ENCODE data around the gene SEC22A. TPM values are rescaled to one million over a fixed set of nuclear protein-coding genes. Genes with fewer than 3 reads are reported as not detected.
"Not testable (repeated sequence)": the region's sequence is repeated elsewhere in the genome, so short reads cannot be mapped to it uniquely, and the experiment has no call there.

Gene SEC22A
- total RNA-seq, 2 experiments from 2014 or later, result 7.9 to 11.5 TPM

DNA sequence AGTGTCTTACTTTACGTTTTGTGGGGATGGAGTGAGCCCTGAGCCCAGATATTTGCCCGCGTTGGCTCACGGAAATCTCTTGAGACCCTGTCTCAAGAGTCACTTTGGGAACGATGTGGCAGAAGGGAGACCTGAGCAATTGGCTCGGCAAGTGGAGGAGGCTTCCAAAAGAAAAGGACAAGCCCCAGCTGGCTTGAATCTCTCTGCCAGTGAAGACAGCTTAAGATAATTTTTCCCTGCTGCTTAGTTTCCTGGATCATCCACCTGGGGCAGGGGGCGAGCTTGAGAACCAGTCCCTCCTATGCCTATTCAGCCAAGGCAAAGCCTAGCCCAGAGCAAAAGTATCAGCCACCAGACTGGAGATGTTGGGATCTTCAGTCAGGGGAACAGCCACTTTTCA is 708 bp downstream of the SEC22A start:
- H3K27me3 Mint-ChIP-seq, result no peaks in the 10 kb centered on the region
- TF ChIP-seq, protein P1, sequence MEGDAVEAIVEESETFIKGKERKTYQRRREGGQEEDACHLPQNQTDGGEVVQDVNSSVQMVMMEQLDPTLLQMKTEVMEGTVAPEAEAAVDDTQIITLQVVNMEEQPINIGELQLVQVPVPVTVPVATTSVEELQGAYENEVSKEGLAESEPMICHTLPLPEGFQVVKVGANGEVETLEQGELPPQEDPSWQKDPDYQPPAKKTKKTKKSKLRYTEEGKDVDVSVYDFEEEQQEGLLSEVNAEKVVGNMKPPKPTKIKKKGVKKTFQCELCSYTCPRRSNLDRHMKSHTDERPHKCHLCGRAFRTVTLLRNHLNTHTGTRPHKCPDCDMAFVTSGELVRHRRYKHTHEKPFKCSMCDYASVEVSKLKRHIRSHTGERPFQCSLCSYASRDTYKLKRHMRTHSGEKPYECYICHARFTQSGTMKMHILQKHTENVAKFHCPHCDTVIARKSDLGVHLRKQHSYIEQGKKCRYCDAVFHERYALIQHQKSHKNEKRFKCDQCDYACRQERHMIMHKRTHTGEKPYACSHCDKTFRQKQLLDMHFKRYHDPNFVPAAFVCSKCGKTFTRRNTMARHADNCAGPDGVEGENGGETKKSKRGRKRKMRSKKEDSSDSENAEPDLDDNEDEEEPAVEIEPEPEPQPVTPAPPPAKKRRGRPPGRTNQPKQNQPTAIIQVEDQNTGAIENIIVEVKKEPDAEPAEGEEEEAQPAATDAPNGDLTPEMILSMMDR (IDR thresholded peaks at IDR 0.05), result no peak
- Histone ChIP-seq H3K9me3 (ENCODE audit: control insufficient read depth in 1 of 2, insufficient read depth in 1 of 2, low read length in 2 of 2) (peaks cover 0 to 1% of the 10 kb centered on the region in 2 experiments), H3K4me1 (ENCODE audit: insufficient read depth, low read length) (peaks cover 20% of the 10 kb centered on the region), H3K4me3 (ENCODE audit: low read length) (peak overlapping the region; percentile 88), H3K27ac (ENCODE audit: low read depth in 1 of 2, low read length in 2 of 2) (peak overlapping the region; percentile 96 to 98), H3K27me3 (ENCODE audit: control insufficient read depth in 1 of 2, insufficient read depth in 2 of 2, low read length in 2 of 2) (no peaks in the 10 kb centered on the region), H3K36me3 (ENCODE audit: insufficient read depth, low read length) (no peaks in the 10 kb centered on the region)
- peaks cover 12% of the 10 kb centered on the region for H3K36me3 Mint-ChIP-seq (ENCODE audit: low read depth)
- intact Hi-C loops (cut with DNase I, micrococcal nuclease), result loop anchor here (2.0 to 10.0 kb wide), 6 partner anchors 405 to 1660 kb away; partner anchors contain the start of genes DTX3L (in 2 of the 2), PARP9 (in 2 of the 2), EAF2 (in 1 of the 2) and FAM162A (in 1 of the 2)
- ATAC-seq (ENCODE audit: poor library complexity) (no peak), DNase-seq (peak in 1 of 14 experiments; percentile 16)
- POLR2A ChIA-PET, result interaction anchor here (0.9 to 2.0 kb wide), 12 partner anchors 8 to 1850 kb away, joined by 3 to 13 read pairs (median 5); partner anchors contain the start of genes DTX3L, FAM162A, HACD2 and HCLS1
- H3K4me1 Mint-ChIP-seq (ENCODE audit: low read depth), result peaks cover 44% of the 10 kb centered on the region
- CTCF ChIA-PET, result no interaction called here
- H3K4me3 Mint-ChIP-seq, result peak overlapping the region; percentile 89
- H3K27ac Mint-ChIP-seq, result peak overlapping the region; percentile 98
- peaks cover 7% of the 10 kb centered on the region for H3K9me3 Mint-ChIP-seq

DNA sequence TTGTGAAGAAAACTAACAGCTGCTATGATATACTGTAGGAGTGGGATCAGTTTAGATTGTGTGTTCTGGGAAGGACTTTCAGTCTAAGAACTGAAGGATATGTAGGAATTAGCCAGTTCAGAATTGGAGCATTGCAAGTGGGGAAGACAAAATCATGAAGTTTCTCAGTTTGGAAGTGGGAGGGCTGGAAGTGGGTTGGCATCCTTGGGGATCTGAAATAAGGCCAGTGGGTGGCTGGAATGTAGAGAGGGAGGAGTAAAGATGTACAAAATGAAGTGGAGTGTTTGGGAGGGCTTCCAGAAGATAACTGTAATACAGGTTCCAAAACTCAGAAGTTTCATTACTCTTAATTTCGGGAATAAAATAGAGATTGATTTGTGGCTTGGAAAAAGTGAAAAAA is 17.2 kb downstream of the SEC22A start:
- DNase-seq (no peak), ATAC-seq (ENCODE audit: poor library complexity) (no peak)
- ChIA-PET POLR2A (no interaction called here), CTCF (no interaction called here)
- no peaks in the 10 kb centered on the region for H3K4me1 ChIP-seq (ENCODE audit: insufficient read depth, low read length)
- Mint-ChIP-seq H3K9me3 (no peaks in the 10 kb centered on the region), H3K27ac (no peak overlapping the region), H3K36me3 (ENCODE audit: low read depth) (peaks cover 79% of the 10 kb centered on the region), H3K27me3 (no peaks in the 10 kb centered on the region), H3K4me3 (no peak overlapping the region), H3K4me1 (ENCODE audit: low read depth) (peaks cover 29% of the 10 kb centered on the region)
- no peak overlapping the region for H3K27ac ChIP-seq (ENCODE audit: low read depth in 1 of 2, low read length in 2 of 2)
- H3K36me3 ChIP-seq (ENCODE audit: insufficient read depth, low read length), result peaks cover 29% of the 10 kb centered on the region
- H3K27me3 ChIP-seq (ENCODE audit: control insufficient read depth in 1 of 2, insufficient read depth in 2 of 2, low read length in 2 of 2), result no peaks in the 10 kb centered on the region
- H3K4me3 ChIP-seq (ENCODE audit: low read length), result no peak overlapping the region
- TF ChIP-seq, protein P1 (IDR thresholded peaks at IDR 0.05), result no peak
- no peaks in the 10 kb centered on the region for H3K9me3 ChIP-seq (ENCODE audit: control insufficient read depth in 1 of 2, insufficient read depth in 1 of 2, low read length in 2 of 2)
- intact Hi-C loops (cut with DNase I, micrococcal nuclease), result no loop called here

DNA sequence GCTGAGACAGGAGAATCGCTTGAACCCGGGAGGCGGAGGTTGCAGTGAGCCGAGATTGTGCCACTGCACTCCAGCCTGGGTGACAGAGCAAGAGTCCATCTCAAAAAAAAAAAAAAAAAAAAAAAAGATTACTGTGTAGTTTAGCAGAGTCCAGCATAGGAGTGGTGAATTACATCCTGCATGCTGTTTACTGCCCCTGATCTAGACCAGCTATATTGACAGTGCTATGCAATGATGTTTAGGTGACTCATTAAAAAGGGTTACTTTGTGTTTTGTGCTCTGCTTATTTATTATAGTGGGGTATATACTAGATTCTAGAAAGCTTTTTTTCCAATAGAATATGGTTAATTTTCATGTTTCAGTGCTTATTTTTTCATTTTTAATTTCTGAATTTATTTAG is 19.6 kb downstream of the SEC22A start:
- ATAC-seq (ENCODE audit: poor library complexity); H3K9me3 ChIP-seq (ENCODE audit: control insufficient read depth in 1 of 2, insufficient read depth in 1 of 2, low read length in 2 of 2); H3K4me1 ChIP-seq (ENCODE audit: insufficient read depth, low read length); H3K27me3 ChIP-seq (ENCODE audit: control insufficient read depth in 1 of 2, insufficient read depth in 2 of 2, low read length in 2 of 2); H3K4me3 Mint-ChIP-seq; H3K9me3 Mint-ChIP-seq; H3K4me3 ChIP-seq (ENCODE audit: low read length); H3K27ac ChIP-seq (ENCODE audit: low read depth in 1 of 2, low read length in 2 of 2); DNase-seq; intact Hi-C loops (cut with DNase I, micrococcal nuclease); H3K27me3 Mint-ChIP-seq; H3K27ac Mint-ChIP-seq; POLR2A ChIA-PET: not testable (repeated sequence)
- CTCF ChIA-PET, result interaction anchor here (0.7 kb wide), 1 partner anchor 424 kb away, joined by 4 read pairs; no protein-coding TSS in a partner anchor
- Mint-ChIP-seq H3K36me3 (ENCODE audit: low read depth) (peaks cover 79% of the 10 kb centered on the region), H3K4me1 (ENCODE audit: low read depth) (peaks cover 15% of the 10 kb centered on the region)
- peaks cover 35% of the 10 kb centered on the region for H3K36me3 ChIP-seq (ENCODE audit: insufficient read depth, low read length)

DNA sequence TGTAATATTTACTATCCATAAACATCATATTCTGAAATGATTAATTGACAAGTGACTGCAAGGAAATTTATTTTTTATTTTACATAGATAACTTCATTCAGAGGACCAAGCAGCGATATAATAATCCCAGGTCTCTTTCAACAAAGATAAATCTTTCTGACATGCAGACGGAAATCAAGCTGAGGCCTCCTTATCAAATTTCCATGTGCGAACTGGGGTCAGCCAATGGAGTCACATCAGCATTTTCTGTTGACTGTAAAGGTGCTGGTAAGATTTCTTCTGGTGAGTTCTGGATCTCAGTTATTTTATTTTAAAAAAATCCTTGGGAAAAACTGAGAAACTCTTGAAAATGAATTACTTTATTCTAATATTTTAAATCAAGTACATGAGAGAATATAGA is 23.3 kb downstream of the SEC22A start:
- Mint-ChIP-seq H3K4me1 (ENCODE audit: low read depth) (peaks cover 13% of the 10 kb centered on the region), H3K27ac (no peak overlapping the region), H3K4me3 (no peak overlapping the region), H3K9me3 (peaks cover 9% of the 10 kb centered on the region), H3K36me3 (ENCODE audit: low read depth) (peaks cover 83% of the 10 kb centered on the region), H3K27me3 (no peaks in the 10 kb centered on the region)
- intact Hi-C loops (cut with DNase I, micrococcal nuclease), result no loop called here
- Histone ChIP-seq H3K4me1 (ENCODE audit: insufficient read depth, low read length) (no peaks in the 10 kb centered on the region), H3K27me3 (ENCODE audit: control insufficient read depth in 1 of 2, insufficient read depth in 2 of 2, low read length in 2 of 2) (no peaks in the 10 kb centered on the region), H3K36me3 (ENCODE audit: insufficient read depth, low read length) (peaks cover 41% of the 10 kb centered on the region), H3K27ac (ENCODE audit: low read depth in 1 of 2, low read length in 2 of 2) (no peak overlapping the region), H3K9me3 (ENCODE audit: control insufficient read depth in 1 of 2, insufficient read depth in 1 of 2, low read length in 2 of 2) (peaks cover 13 to 14% of the 10 kb centered on the region in 2 experiments), H3K4me3 (ENCODE audit: low read length) (no peak overlapping the region)
- POLR2A ChIA-PET, result interaction anchor here (1.1 kb wide), 1 partner anchor 18 kb away, joined by 3 read pairs; no protein-coding TSS in a partner anchor
- CTCF ChIA-PET, result no interaction called here
- TF ChIP-seq, protein P1 (IDR thresholded peaks at IDR 0.05), result no peak
- ATAC-seq (ENCODE audit: poor library complexity) (no peak), DNase-seq (no peak)
